Measurements from ENCODE around the gene ASTL.

The ASTL gene

GRCh38 chr2:96112501-96113366 lies 25.6 kb downstream of the ASTL start:
- DNase-seq (ENCODE audit: low read depth): no peak

- no peak for DNase-seq (ENCODE audit: low read depth)
These were observed 26.3 kb downstream of the ASTL start for GRCh38 chr2:96111823-96112500.

- DNase-seq (ENCODE audit: low read depth): no peak
These were observed 27.1 kb downstream of the ASTL start for GRCh38 chr2:96111257-96111640.

- no peak for DNase-seq (ENCODE audit: low read depth)
These were observed 27.6 kb downstream of the ASTL start for GRCh38 chr2:96110621-96111256.

GRCh38 chr2:96109931-96110511 lies 28.3 kb downstream of the ASTL start:
- no peak for DNase-seq (ENCODE audit: low read depth)

GRCh38 chr2:96109361-96109680 lies 29.0 kb downstream of the ASTL start:
- no peak for DNase-seq (ENCODE audit: low read depth)

- DNase-seq (ENCODE audit: low read depth): no peak
These were observed 29.6 kb downstream of the ASTL start for GRCh38 chr2:96108541-96109360.

- no peak for DNase-seq (ENCODE audit: low read depth)
These were observed 30.2 kb downstream of the ASTL start for GRCh38 chr2:96108151-96108540.

- DNase-seq (ENCODE audit: low read depth): no peak
These were observed 30.6 kb downstream of the ASTL start for GRCh38 chr2:96107708-96108065.

- no peak for DNase-seq (ENCODE audit: low read depth)
These were observed 31.2 kb downstream of the ASTL start for GRCh38 chr2:96106991-96107707.

- DNase-seq (ENCODE audit: low read depth): no peak
These were observed 32.1 kb downstream of the ASTL start for GRCh38 chr2:96105994-96106715.

- no peak for DNase-seq (ENCODE audit: low read depth)
These were observed 33.0 kb downstream of the ASTL start for GRCh38 chr2:96105152-96105915.

- DNase-seq (ENCODE audit: low read depth): no peak
These were observed 33.8 kb downstream of the ASTL start for GRCh38 chr2:96104487-96104861.

GRCh38 chr2:96103761-96104486 lies 34.4 kb downstream of the ASTL start:
- no peak for DNase-seq (ENCODE audit: low read depth)

GRCh38 chr2:96103187-96103601 lies 35.1 kb downstream of the ASTL start:
- DNase-seq (ENCODE audit: low read depth): no peak

- DNase-seq (ENCODE audit: low read depth): no peak
These were observed 35.6 kb downstream of the ASTL start for GRCh38 chr2:96102596-96103186.

- no peak for DNase-seq (ENCODE audit: low read depth)
These were observed 37.4 kb downstream of the ASTL start for GRCh38 chr2:96100893-96101304.

GRCh38 chr2:96099861-96100798 lies 38.2 kb downstream of the ASTL start:
- DNase-seq (ENCODE audit: low read depth): no peak
